Measurements from ENCODE around the gene SRC. TPM values are rescaled to one million over a fixed set of nuclear protein-coding genes. Genes with fewer than 3 reads are reported as not detected.

The SRC gene
- total and polyA plus RNA-seq, 8 donors: 37.4 to 93.0 (median 71.5) TPM

DNA sequence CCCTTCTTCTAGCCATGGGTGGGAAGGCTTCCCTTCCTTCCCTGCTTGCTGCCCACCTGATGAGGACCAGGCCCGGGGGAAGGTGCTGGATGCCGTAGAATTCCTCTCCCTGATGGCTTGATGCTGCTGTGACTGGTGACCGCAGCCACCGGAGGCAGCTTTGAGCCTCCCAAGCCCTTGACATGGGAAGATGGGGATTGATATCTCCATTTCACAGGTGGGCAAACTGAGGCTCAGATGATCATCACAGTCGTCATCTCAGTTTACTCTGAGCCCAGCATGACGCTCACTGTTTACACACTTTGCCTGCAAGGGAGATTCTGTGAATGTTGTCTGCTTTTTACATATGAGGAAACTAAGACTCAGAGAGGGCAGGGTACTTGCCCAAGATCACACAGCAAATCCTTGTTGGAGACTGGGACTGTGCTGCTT, 43.9 kb downstream of the SRC start:
- Histone ChIP-seq H3K27ac (no peak overlapping the region), H3K9me3 (no peaks in the 10 kb centered on the region), H3K4me1 (peaks cover 1 to 5% of the 10 kb centered on the region in 2 donors), H3K27me3 (no peaks in the 10 kb centered on the region), H3K36me3 (peaks cover 0 to 51% of the 10 kb centered on the region in 2 donors), H3K4me3 (no peak overlapping the region)
- TF ChIP-seq, protein P1, sequence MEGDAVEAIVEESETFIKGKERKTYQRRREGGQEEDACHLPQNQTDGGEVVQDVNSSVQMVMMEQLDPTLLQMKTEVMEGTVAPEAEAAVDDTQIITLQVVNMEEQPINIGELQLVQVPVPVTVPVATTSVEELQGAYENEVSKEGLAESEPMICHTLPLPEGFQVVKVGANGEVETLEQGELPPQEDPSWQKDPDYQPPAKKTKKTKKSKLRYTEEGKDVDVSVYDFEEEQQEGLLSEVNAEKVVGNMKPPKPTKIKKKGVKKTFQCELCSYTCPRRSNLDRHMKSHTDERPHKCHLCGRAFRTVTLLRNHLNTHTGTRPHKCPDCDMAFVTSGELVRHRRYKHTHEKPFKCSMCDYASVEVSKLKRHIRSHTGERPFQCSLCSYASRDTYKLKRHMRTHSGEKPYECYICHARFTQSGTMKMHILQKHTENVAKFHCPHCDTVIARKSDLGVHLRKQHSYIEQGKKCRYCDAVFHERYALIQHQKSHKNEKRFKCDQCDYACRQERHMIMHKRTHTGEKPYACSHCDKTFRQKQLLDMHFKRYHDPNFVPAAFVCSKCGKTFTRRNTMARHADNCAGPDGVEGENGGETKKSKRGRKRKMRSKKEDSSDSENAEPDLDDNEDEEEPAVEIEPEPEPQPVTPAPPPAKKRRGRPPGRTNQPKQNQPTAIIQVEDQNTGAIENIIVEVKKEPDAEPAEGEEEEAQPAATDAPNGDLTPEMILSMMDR (IDR thresholded peaks at IDR 0.05): no peak
- DNase-seq: no peak
- no peak for ATAC-seq
- intact Hi-C loops (cut with DNase I): loop anchor here in 1 of 2 donors (10.0 kb wide), 1 partner anchor 135 kb away; the partner anchor contains the start of genes BLCAP and NNAT

DNA sequence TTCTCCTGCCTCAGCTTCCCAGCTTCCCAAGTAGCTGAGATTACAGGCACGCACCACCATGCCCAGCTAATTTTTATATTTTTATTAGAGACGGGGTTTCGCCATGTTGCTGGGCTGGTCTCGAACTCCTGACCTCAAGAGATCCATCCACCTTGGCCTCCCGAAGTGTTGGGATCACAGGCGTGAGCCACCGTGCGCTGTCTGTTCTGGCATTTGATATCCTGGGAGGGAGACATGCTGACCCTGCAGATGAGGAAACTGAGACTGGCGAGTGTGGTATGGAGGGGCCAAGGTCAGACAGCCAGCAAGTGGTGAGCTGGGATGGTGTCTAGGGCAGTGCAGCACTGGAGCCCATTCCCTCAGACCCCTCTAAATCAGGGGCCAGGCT, 44.6 kb downstream of the SRC start:
- TF ChIP-seq, protein P1 (IDR thresholded peaks at IDR 0.05): no peak
- H3K4me1 ChIP-seq: no peaks in the 10 kb centered on the region
- ATAC-seq: no peak
- H3K27me3 ChIP-seq: no peaks in the 10 kb centered on the region
- H3K9me3 ChIP-seq: no peaks in the 10 kb centered on the region
- H3K4me3 ChIP-seq: no peak overlapping the region
- intact Hi-C loops (cut with DNase I): no loop called here
- no peak overlapping the region for H3K27ac ChIP-seq
- DNase-seq: peak in 1 of 4 donors; percentile 7
- H3K36me3 ChIP-seq: peaks cover 0 to 48% of the 10 kb centered on the region in 2 donors

DNA sequence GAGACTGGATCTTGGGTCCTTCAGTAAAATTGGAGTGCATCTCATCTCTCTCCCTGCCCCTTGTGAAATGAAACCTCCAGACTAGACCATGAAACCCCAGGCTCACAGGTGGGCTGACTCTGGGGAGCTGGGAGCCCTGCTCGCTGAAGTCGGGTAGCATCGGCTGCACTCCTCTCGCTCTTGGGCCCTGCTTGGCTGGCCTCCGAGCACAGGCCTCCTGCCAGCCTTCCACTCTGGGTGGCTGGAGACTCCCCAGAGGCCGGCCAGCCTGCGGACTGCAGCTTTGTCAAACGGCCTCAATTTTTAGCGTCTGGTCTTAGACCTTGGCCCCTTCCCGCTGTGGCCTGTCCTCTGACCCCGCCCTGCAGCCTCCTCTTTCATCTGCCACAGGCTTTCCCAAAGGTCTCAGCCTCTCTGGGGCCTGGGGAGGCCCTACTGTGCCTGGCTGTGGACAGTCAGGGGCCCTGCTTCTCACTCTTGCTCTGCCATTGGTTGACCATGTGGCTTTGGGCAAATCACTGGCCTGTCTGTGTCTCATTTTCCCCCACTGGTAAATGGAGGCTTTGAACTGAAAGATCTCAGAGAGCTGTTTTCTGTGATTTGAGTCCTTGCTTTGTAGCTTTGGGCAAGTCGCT, 45.1 kb downstream of the SRC start:
- no peaks in the 10 kb centered on the region for H3K9me3 ChIP-seq
- peak in 2 of 4 donors; percentile 26 to 76 for DNase-seq
- TF ChIP-seq, protein P1 (IDR thresholded peaks at IDR 0.05): no peak
- intact Hi-C loops (cut with DNase I): no loop called here
- no peak overlapping the region for H3K4me3 ChIP-seq
- H3K36me3 ChIP-seq: peaks cover 0 to 48% of the 10 kb centered on the region in 2 donors
- no peaks in the 10 kb centered on the region for H3K4me1 ChIP-seq
- no peak overlapping the region for H3K27ac ChIP-seq
- no peak for ATAC-seq
- no peaks in the 10 kb centered on the region for H3K27me3 ChIP-seq

DNA sequence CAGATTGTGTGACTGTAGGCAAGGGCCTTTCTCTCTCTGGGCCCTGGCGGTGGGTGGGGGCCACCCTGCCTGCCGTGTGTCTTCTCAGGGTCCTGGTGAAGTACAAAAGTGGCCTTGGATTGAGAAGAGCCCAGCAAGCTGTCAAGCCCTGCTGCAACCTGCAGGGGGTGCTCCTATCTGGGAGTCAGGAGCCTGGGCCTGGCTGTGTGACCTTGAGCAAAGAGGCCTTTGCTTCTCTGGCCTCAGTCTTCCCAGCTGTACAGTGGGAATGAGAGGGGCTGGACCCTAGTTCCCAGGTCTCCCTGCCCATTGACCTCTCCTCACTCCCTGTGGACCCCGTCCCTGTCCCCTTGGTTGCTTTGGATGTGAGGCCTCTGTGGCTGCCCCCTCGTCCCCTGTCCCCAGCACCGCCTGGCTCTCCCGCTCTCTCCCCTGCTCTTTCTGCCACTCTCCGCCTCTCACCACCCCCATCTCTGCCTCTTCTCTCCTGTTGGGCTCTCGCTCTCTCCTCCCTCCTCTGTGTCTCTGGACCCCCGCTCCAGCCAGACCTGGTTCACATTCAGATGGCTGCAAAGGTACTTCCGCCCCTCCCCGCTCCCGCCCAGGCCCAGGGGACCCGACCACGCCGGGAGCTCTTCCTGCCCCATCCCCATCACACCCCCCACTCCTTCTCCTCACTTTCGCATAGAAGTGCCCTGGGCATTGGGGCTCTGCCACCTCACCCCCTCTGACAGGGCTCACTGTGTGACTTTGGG, 46.7 kb downstream of the SRC start:
- TF ChIP-seq, protein P1 (IDR thresholded peaks at IDR 0.05): no peak
- DNase-seq: peak in 1 of 4 donors; percentile 28

DNA sequence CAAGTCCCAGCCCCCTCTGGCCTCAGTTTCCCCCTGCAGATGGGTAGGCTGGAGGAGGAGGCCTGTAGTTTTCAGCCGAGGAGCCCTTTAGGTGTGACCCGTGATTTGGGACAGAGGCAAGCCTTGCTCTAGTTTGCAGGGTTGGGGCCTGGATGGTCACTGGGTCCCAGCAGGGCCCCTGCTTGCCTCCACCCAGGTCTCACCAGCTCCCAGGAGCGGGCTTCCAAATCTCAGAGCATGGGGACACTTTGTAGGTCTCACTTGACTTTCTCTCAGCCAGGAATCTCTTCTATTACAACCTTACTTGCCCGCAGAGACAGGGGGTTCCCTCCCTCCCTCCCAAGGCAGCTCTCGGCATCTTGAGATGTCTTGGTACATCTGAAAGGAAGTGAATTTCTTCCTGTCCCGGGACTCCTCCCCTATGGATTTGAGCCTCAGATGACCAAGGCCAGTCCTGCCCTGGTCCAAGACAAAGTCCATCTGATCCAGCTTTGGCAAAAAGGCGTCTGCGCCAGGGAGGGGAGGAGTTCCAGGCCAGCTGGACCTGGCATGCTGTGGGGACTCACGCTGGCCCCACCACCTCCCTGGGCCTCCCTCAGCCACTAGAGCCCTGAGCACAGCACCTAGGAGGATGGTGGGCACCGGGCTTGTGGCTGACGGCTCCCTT, 47.4 kb downstream of the SRC start:
- Histone ChIP-seq H3K4me3 (no peak overlapping the region), H3K9me3 (no peaks in the 10 kb centered on the region), H3K27me3 (no peaks in the 10 kb centered on the region), H3K4me1 (no peaks in the 10 kb centered on the region), H3K36me3 (peaks cover 0 to 46% of the 10 kb centered on the region in 2 donors), H3K27ac (no peak overlapping the region)
- no peak for ATAC-seq
- TF ChIP-seq, protein P1 (IDR thresholded peaks at IDR 0.05): no peak
- no peak for DNase-seq
- intact Hi-C loops (cut with DNase I): no loop called here

More for the DNA sequence above, 46.7 kb downstream of the SRC start:
- Histone ChIP-seq H3K9me3 (no peaks in the 10 kb centered on the region), H3K4me3 (no peak overlapping the region), H3K27me3 (no peaks in the 10 kb centered on the region), H3K36me3 (peaks cover 0 to 45% of the 10 kb centered on the region in 2 donors), H3K4me1 (no peaks in the 10 kb centered on the region), H3K27ac (no peak overlapping the region)
- no peak for ATAC-seq
- intact Hi-C loops (cut with DNase I): no loop called here
